Measurements from ENCODE around the gene FHL3.
"Not testable (repeated sequence)": the region's sequence is repeated elsewhere in the genome, so short reads cannot be mapped to it uniquely, and the experiment has no call there.

FHL3 gene

DNA sequence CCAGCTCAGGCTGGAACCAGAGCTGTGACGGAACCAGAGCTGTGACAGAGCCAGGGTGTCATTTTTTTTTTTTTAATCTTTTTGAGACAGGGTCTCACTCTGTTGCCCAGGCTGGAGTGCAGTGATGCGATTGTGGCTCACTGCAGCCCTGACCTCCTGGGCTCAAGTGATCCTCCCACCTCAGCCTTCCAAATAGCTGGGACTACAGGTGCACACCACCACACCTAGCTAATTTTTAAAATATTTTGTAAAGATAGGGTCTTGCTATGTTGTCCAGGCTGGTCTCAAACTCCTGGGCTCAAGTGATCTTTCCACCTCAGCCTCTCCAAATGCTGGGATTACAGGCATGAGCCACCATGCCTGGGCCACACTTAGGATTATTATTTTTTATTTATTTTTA lies 27.7 kb upstream of the FHL3 start:
- not testable (repeated sequence) for DNase-seq

DNA sequence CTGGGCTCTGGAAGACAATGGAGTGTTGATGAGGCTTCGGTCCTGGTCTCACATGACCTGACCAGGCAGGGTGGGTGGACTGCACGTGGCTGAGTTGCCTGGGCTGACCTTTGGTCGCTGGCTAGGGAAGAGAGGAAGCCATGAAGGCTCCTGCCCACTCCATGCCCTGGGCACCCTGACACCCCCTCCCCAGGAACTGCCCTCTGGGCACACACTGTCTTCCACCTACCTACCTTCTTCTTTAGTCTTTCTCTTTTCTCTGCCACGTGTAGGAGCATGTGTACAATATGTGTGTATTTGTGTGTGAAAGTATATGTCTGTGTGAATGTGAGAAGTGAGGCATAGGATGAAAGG lies 26.2 kb upstream of the FHL3 start:
- no peak for DNase-seq

DNA sequence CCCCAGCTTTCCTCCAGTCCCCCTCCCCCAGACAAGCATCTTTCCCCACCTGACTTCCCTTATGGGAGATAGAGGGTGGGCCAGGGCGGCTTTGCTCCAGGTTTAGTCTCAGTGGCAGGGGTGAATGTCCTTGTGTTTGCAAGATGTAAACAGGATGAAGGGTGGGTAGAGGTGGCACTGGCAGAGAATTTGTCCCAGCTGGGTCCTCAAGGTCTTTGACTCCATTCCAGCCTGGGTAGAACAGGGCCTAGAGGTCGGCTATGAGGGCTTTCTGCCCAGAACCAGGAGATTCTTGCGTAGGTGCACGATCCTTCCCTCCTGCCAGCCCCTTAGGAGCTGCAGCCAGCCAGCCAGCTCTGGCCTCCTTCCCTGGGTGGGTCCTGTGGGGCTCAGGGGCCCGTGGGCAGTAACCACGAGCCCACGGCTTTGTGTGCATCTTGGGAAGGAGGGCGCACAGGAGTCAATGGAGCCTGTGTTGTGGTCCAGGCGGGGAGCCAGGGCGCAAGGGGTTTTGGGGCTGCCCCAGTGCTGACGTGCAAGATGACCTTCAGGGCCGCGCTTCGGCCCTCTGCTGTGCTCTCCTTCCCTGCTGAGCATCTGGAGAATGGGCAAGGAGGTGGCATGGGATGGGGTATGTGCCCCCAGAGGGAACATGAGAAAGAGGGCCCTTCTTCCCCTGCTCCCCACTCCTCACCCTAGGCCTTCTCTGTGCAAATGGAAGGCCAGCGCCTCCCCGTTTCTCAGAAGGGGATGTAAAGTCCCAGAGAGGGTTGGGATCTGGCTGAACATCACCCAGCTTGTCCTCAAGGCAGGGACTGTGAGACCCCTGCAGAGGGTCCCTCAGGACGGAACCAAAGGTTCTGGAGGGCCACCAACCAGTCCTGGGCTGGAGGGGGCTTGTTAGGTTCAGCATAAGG lies 25.5 kb upstream of the FHL3 start:
- DNase-seq: no peak

DNA sequence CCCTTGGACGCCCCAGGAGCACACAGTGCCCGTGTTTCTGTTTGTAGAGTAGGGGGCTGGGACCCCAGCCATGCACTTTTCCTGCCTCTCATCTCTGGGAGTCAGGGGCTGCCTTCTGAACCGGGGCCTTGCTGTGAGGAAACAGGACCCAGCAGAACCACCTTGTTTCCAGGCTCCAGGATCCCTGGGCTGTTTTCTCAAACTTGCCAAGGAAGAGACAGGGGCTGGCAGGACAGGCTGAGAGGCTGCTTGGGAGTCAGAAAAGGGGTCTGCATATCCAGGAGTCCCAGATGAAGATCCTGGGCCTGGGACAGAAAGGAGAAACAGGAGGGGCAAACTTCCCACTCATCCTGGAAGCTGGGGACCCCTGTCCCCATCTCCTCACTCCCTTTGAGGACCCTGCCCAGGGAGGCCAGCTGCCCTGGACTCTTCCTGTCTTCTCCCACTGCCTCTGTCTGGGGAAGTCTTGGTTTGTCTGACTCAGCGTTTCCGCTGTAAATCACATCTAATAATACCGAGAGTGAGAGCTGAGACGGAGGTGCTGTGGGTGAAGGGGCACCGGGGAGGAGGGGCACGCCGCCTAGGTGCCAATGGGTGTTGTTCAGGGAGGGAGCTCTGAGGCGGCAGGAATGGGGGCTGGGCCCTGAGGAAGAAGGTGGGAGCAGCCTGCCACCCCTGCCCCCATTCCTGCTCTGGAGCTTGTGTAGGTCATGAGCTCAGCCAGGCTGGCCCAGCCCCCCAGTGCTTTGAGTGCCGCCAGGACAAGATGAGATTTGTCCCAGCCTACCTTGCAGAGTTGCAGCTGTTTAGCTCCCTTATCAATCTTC lies 24.6 kb upstream of the FHL3 start:
- peak; percentile 80 for DNase-seq

DNA sequence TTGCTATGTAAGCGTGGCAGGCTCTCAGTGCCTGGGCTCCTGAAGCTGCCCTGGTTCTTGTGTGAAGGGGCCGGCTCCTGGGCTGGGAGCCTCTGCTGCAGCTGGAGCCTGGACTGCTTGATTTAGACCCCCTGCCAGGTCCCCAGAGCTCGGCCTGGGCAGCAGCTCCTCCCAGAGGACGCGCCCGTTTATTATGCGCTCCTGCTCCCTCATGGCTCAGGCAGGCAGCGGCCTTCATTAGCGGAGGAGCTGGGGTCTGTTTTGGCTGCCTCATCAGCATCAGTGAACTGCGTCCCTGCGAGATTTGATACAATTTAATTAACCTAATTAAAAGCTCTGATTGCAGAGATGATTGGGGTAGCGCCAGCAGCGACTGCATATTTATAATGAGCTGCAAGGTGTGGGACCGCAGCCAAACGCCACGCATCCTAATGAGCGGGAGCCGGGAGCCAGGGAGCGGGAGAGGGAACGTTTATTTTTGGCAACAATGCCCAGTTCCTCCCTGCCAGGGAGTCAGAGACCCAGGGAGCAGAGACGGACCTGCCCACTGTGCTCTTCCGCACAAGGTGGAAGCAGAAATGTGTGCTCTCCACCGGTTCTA lies 23.9 kb upstream of the FHL3 start:
- peak; percentile 75 for DNase-seq

DNA sequence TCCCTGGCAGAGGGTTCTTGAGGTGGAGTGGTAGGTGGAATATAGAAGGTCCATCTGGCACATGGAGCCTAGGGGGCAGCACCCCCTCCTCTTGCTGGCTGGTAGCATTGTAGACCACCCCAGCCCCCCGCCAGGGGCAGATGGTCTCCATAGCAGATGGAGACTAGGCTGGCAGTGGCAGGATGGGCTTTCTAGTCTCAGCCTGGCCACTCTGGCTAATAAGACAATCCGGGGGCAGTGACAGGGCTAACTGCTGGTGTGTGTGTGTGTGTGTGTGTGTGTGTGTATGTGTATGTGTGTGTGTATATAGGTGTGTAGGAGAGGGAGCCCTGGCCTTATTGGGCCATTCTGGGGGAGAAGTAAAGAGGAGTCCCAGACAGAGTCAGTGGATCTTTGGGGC lies 23.4 kb upstream of the FHL3 start:
- no peak for DNase-seq

DNA sequence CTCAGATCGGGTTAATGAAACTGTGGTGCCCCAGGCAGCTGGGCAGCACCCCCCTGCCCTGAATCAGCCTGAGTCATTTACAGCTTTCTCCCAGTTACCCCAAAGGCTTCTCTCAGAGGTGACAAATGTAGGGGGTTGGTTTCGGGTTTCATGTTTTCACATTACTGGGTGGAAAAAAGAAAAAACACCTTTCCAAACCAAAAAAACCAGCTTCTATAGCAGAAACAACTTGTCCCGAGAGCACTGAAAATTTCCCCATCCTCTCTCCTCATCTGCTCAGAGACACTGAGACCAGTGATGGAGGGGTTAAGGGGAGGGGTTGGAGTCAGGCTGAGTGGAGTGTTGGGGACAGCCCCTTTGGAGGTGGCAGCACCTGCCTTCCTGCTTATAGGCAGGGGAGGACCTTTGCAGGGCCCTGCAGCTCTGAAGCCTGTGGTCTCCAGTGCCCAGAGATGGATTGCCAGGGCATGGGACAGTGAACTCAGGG lies 22.8 kb upstream of the FHL3 start:
- no peak for DNase-seq

DNA sequence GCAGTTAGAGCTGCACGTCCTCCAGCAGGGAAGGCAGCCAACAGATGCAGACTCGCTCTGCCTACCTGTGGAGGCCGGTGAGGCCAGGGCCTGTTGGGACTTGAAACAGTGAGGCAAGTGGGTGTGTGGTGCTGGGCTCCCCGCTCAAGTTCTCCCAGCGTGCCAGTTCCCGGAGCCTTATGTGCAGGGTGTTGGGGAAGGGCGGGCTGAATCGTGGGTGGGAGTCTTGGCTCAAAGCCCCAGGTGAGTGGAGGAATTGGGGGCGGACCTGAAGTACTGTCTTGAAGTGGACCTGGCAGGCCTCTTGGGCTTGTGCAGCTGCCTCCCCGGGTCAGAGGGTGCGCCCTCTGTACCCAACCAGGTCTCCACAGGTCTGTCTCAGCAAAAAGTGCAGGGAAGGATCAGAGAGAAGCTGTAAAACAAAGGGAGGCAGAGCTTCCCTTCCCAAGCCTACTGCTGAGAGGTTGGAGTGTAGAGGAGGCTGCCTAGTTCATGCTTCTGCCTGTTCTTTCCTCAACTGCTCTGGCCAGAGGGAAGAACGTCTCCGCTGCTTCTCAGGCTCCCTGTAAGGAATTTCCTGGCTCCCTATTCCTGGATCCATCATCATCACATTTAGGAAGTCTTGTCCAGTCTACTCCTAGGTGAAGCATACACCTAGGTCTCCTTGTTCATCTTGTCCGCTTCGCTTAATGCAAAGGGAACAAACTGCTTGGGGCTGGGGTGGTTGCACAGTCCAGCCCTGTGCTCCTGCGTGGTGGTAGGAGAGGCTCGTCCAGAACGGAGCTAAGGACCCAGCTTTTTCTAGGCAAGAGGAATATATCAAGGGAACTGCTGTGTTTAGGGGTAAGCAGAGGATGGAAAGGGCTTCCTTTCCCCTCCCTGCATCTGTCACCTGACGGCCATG lies 22.1 kb upstream of the FHL3 start:
- DNase-seq: no peak

DNA sequence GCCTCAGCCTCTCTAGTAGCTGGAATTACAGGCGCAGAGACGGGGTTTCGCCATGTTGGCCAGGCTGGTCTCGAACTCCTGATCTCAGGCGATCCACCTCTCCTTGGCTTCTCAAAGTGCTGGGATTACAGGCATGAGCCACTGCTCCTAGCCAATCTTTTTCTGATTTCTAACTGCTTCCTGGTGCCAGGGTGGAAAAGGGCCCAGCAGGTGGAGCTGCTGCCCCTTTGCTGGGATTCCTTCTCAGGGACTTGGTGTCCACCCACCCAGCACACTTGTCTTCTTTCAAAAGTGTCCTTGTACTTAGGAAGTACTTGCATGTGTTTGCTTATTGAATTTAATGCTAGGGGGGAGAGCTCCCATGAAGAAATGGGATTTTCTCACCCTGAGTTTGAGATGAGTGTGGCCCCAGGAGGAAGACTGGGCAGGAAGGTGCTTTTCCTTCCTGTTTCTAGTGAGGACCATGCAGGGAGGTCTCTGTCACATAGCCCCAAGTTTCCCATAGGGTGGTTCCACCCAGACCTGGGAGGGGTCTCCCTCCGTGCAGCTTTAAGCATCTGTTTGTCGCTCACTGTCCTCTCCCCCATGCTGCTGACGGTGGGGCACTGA lies 21.4 kb upstream of the FHL3 start:
- peak; percentile 87 for DNase-seq

DNA sequence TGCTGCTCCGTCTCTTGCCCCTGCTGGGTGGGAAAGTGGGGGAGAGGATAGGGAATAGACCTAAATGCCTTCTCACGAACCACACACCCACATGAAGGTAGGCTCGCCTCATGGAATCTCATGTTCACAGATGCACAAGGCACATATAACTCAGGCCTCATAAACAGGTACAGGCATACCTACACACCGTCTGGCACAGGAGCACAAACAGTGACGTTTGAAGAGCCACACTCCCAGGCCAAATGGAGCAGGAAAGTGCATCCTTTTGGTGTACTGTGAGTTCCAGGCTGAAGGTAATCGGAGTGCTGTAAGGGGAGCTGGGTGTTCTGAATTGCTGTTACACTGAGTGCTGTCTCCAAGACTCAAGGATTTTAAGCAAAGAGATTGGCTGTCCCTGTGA lies 20.4 kb upstream of the FHL3 start:
- no peak for DNase-seq

DNA sequence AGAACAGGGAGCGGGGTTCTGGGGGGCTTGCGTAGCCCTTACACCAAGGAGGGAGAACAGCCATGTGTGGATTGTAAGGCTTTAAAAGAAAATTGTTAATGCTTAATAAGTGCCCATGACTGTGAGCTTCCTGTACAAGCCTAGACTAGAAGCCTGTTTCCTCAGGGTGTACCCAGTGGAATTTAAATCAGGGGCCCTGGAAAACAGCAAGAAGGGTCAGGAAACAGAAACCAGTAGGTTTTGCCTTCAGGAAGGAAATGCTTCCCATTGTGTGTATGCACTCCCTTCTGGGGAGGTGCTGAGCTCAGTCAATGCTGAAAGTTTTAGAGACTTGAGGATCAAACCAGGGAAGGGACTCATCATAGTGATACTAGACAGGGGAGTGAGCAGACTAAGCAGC lies 19.9 kb upstream of the FHL3 start:
- no peak for DNase-seq

DNA sequence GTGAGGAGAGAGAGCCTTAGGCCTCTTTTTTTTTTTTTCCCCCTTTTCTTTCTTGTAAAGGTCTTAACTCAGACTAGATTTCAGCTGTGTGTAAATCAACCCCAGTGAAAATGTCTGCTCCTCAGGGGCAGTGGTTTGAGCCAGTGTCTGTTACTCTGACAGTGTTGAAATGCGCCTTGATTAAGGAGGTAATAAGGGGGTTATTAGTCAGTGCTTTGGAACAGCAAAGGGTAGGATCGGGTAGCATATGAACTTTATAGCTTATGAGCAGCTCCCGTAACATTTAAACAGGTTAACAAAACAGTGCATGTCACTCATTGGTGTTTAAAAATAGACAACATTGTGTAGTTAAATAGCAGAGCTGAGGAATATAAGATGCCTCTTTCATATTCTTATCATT lies 17.5 kb upstream of the FHL3 start:
- DNase-seq: no peak

DNA sequence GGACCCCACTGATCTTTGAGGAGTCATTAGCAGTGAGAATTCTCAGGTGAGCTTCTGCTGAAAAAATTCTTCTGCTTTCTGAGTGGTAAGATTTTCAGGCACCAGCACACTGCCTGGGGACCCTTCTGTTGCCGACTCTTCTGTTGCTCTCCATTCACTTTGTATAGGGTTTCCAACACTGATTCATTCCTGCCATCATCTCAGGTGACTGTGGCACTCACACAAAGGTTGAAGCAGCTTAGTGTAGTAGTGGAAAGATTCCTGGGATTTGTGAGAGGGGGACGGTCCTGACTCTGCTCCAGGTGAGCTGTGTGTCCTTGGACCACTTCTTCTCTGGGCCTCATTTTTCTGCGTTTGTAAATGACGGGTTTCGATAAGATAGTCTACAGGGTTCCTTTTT lies 16.7 kb upstream of the FHL3 start:
- DNase-seq: no peak

DNA sequence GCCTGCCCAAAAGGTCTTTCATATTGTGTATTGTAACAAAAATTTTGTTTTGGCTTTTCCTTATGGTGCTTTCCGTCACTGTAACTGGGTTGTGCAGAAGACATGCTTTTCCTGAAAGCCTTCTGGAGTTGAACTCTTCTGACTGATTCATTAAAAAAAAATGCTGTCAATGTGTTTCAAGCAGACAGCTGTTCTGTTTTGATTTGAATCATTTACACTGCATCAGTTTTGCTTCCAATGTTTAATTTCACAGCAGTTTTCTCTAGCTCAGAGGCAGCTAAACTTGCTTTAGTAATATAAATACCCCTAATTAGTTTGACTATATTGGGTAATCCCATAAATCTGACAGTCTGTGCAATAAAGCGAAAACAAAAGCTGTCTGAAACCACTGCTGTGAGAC lies 15.1 kb upstream of the FHL3 start:
- no peak for DNase-seq

DNA sequence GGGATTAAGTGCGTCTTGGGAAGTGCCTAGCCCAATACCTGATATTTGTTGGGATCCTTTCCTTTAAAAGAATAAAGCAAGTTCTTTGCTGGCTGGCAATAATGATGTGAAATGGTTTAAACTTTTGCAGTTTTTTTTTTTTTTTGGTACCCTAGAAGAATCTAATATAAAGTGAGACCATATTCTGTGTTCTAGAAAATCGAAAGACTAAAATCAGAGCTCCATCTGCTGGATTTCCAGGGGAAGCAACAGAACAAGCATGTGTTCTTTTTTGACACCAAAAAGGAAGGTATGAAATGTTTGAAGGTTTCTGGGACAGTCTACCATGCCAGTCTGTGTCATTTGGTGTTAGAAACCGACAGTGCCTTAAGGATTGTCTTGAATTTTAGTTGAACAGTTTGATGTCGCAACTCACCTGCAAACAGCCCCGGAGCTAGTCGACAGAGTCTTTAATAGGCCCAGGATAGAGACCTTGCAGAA lies 13.6 kb upstream of the FHL3 start:
- no peak for DNase-seq

DNA sequence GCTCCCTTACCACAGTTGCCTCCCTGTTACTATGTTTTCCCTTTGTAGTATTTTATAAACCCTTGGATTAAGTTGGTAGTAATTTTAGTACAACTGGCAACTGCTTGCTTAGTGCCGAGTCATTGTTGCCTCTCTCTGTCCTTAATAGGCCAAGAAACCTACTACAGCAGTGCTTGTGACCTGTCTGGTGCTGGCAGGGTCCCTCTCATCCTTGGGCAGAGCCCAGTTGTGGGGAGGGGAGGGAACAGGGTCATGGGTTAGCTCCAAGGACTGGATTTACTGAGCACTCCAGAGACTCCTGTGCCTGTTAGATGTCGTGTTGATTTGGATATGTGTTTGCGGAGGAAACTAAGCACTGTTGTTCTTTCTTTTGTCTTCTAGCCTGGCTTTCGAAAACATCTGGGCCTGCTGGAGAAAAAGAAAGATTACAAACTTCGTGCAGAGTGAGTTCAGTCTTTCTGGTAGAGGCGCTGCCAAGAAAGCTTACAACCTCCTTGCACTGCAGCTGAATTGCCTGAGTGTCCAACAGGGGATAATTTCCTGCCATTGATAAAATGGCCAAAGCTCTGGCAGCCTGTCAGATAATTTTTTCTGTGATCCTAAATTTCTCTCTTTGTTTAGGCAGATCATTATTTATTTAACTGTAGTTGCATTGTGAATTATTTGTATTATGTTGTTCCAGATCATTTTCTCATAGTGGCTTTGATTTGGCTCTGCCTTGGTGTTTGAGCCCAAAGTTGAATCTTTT lies 10.8 kb upstream of the FHL3 start:
- no peak for DNase-seq

DNA sequence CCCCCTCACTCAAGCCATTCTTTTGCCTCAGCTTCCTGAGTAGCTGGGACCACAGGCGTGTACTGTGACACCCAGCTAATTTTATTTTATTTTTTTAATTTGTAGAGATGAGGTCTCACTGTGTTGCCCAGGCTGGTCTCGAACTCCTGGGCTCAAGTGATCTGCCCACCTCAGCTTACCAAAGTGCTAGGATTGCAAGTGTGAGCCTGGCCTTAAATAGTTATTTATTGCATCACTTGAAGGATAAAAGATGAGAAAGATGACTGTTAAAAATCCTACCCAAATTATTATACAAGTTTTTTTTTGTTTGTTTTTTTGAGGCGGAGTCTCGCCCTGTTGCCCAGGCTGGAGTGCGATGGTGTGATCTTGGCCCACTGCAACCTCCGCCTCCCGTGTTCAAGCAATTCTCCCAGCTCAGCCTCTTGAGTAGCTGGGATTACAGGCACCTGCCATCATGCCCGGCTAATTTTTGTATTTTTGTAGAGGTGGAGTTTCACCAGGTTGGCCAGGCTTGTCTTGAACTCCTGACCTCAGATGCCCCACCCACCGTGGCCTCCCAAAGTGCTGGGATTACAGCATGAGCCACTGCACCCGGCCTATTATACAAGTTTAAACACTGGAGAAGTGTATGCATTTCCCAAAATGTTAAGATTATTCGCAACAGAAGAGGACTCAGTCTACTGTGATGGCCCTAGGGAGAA lies 9.6 kb upstream of the FHL3 start:
- no peak for DNase-seq

DNA sequence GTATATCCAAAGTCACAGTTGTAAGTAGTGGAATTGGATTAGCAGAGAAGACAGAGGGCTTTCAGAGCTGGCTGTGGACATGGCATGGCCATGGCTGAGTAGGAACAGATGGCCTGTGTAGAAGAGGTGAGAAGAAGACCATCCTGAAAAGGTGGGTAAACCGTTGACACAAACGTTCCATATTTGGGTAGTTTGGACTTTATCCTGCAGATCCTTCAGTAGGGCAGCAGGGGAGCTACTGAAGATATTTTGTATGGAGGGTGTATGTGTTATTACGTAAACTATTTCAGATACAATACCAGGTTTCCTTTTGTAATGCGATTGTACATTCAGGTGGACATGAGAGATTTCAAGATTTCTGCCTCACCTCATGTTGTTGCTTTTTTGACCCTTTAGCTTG lies 8.9 kb upstream of the FHL3 start:
- no peak for DNase-seq

DNA sequence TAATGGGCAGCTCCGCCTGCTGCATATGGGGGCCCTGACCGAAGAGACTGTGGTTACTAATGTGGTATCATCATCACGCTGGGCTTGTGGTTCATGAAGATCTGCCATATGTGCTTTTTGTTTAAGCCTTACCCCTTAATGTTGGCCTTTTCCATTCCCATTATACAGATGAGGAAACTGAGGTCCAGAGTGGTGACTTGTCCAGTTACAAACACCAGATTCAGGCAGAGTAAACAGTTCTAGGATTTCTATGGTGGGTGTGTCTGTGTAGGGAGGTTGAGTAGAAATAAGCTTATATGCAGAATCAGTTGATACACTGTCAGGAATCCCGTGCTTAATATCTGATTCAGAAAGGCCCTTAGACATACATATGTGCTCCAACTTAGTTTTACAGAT lies 7.9 kb upstream of the FHL3 start:
- no peak for DNase-seq

DNA sequence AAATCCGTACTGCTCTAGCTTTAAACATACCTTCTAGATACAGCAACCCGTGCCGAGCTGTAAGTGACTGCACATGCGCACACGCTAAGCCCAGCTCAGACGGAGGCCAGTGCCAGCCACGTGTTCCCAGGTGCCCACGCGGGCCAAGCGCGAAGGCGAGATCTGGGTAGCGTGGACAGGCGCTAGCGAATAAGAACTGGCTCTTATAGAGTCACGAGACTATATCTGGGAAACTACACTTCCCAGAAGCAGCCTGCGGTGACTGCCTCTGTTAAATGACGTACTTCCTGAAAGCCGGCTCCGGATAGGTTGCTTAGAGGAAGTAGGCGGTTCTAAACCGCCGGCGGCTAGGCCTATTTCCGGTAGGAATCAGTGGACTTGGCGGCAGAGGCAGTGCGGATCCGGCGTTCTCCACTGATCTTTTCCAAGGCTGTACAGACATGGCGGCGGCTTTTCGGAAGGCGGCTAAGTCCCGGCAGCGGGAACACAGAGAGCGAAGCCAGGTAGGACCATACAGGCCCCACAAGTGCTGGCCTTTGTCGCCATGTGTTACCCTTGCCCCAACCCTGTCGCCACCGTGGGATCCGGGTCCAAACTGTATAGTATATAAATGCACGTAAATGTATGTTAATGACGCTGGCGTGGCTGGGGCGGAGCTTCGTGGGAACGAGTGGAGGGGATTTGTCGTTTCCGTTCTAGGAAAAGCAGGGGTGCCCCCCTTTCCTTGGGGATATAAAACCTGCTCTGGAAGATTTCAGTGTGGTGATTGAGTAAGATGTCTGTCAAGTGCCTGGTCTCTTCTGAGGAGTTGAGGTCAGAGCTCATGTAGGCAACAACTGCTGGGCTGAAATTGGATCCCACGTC lies 7.3 kb upstream of the FHL3 start, which contains the start of gene UTP11:
Gene UTP11, plus strand, starts transcription at position 372 of the 864 bp plus-strand sequence. Its CDS starts 69 bp downstream, at position 441.
- peak; percentile 99 for DNase-seq

Data from islet precursor cell (in vitro differentiated cells).